Liver (tissue), 3 donors: ENCODE data around the gene MARCHF9.

ENCODE experiments used
- ATF3 ChIP-seq: IDR thresholded peaks from 2 replicates; pipeline ENCODE4 v1.6.1; 2016; ENCODE audit warnings: antibody characterized with exemption
- CTCF ChIP-seq: fragments of 150-350 bp; IDR thresholded peaks from 2 replicates; pipeline ENCODE4 v1.5.1; 2017; ENCODE audit warnings: improper control_type of control experiment, low read depth, low read length; ENCODE audit not compliant: missing input control
- FOXA1 ChIP-seq: IDR thresholded peaks from 2 replicates; pipeline ENCODE4 v1.6.1; 2016; ENCODE audit warnings: antibody characterized with exemption
- GABPA ChIP-seq, 2 donors: IDR thresholded peaks in 1 of 2; conservative IDR thresholded peaks in 1 of 2; 2 replicates each; pipeline ENCODE4 v1.6.1; 2016; ENCODE audit warnings: antibody characterized with exemption in 2 of 2, mild to moderate bottlenecking in 1 of 2, moderate library complexity in 1 of 2
- HNF4A ChIP-seq, 2 donors: conservative IDR thresholded peaks; 2 replicates each; pipeline ENCODE4 v1.6.1; 2016; ENCODE audit warnings: antibody characterized with exemption in 2 of 2, mild to moderate bottlenecking in 2 of 2
- HNF4G ChIP-seq: IDR thresholded peaks from 2 replicates; pipeline ENCODE4 v1.6.1; 2016; ENCODE audit warnings: antibody characterized with exemption
- NR2F2 ChIP-seq: IDR thresholded peaks from 2 replicates; pipeline ENCODE4 v1.6.1; 2016; ENCODE audit warnings: antibody characterized with exemption
- RAD21 ChIP-seq, 2 donors: IDR thresholded peaks; 2 replicates each; pipeline ENCODE4 v1.6.1; 2016; ENCODE audit warnings: antibody characterized with exemption in 2 of 2, mild to moderate bottlenecking in 2 of 2
- REST ChIP-seq: IDR thresholded peaks from 2 replicates; pipeline ENCODE4 v1.6.1; 2016; ENCODE audit warnings: antibody characterized with exemption, mild to moderate bottlenecking
- RXRA ChIP-seq, 2 donors: IDR thresholded peaks; 2 replicates each; pipeline ENCODE4 v1.6.1; 2017 to 2018; ENCODE audit warnings: antibody characterized with exemption in 2 of 2, mild to moderate bottlenecking in 1 of 2
- SP1 ChIP-seq: IDR thresholded peaks from 2 replicates; pipeline ENCODE4 v1.6.1; 2018; ENCODE audit warnings: antibody characterized with exemption, mild to moderate bottlenecking
- TF ChIP-seq, protein P1 (sequence below): IDR thresholded peaks from 2 replicates; pipeline ENCODE4 v1.6.1; 2016; ENCODE audit warnings: antibody characterized with exemption
- donor health status: healthy.
- donor health status: healthy.

- TF ChIP-seq GABPA (IDR thresholded peaks at IDR 0.05 in 1 of 2, conservative IDR thresholded peaks at IDR 0.05 in 1 of 2): no peak
- TF ChIP-seq CTCF: no peak
- no peak for TF ChIP-seq REST
- no peak for TF ChIP-seq RXRA (IDR thresholded peaks at IDR 0.05)
- no peak for TF ChIP-seq FOXA1
- no peak for TF ChIP-seq SP1
- TF ChIP-seq HNF4A (conservative IDR thresholded peaks at IDR 0.05): no peak
- no peak for TF ChIP-seq NR2F2
- TF ChIP-seq, protein P1, sequence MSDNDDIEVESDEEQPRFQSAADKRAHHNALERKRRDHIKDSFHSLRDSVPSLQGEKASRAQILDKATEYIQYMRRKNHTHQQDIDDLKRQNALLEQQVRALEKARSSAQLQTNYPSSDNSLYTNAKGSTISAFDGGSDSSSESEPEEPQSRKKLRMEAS: no peak
- TF ChIP-seq ATF3: no peak
- TF ChIP-seq RAD21 (IDR thresholded peaks at IDR 0.05): no peak
- no peak for TF ChIP-seq HNF4G
Observed at GRCh38 chr12:57738661-57739237, 16.2 kb upstream of the MARCHF9 start, which contains the start of gene AGAP2.
